ENCODE results near the gene SYTL5. TPM values are rescaled to one million over a fixed set of nuclear protein-coding genes. Genes with fewer than 3 reads are reported as not detected.

The SYTL5 gene
- total and polyA plus RNA-seq, 10 donors = 0.15 TPM; not detected in 9

DNA sequence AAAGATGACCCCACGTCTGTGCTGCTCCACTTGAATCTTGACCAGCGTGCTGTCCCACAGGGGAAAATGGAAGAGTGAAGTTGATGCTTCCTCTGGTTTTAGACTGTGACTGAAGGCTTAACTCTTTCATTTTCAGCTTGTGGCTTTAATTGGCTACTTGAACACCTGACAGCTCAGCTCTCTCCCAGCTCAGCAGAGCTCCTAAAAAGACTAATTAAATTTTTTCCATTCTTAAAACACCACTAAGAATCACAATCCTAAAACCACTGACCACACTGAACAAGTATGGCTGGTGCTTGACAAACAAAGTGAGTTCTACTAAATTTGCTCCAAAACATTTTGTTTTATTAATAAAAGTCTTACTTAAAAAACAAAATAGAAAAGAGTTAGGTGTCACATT lies 142.7 kb downstream of the SYTL5 start:
- intact Hi-C loops (cut with DNase I; ENCODE audit: low total_unique reads) = no loop called here
- no peak overlapping the region for H3K27ac ChIP-seq

DNA sequence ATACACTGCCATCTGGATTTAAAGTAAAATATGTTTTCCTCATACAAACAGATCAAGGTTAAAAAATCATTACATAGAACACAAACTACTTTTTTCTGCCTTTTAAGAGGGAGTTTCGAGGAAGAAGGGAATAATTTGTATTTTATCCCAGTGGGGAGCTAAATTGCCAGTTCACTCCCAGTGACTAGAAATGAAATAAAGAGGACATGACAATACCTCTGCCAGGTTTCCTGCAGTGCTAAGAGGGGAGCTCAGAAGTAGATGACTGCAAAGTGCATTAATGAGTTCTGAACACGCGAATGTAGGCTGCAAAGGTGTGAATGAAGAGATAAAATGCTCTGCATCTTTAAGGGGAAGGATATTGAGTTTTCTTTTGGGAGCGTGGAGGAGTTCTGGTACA lies 144.6 kb downstream of the SYTL5 start:
- H3K4me3 ChIP-seq = no peak overlapping the region
- no peak for TF ChIP-seq POLR2A (IDR thresholded peaks at IDR 0.05)
- TF ChIP-seq, protein P1, sequence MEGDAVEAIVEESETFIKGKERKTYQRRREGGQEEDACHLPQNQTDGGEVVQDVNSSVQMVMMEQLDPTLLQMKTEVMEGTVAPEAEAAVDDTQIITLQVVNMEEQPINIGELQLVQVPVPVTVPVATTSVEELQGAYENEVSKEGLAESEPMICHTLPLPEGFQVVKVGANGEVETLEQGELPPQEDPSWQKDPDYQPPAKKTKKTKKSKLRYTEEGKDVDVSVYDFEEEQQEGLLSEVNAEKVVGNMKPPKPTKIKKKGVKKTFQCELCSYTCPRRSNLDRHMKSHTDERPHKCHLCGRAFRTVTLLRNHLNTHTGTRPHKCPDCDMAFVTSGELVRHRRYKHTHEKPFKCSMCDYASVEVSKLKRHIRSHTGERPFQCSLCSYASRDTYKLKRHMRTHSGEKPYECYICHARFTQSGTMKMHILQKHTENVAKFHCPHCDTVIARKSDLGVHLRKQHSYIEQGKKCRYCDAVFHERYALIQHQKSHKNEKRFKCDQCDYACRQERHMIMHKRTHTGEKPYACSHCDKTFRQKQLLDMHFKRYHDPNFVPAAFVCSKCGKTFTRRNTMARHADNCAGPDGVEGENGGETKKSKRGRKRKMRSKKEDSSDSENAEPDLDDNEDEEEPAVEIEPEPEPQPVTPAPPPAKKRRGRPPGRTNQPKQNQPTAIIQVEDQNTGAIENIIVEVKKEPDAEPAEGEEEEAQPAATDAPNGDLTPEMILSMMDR (IDR thresholded peaks at IDR 0.05 in 8 of 11, conservative IDR thresholded peaks at IDR 0.05 in 3 of 11) = no peak
- peaks cover 0 to 9% (median 0%) of the 10 kb centered on the region in 7 donors for H3K27me3 ChIP-seq (replicated peaks in 1 of 7)
- 64 to 92% (median 90%) methylated on average over 4 of the region's 4 CpGs for WGBS, 5 donors
- no peak for DNase-seq
- no peaks in the 10 kb centered on the region for H3K36me3 ChIP-seq
- no peaks in the 10 kb centered on the region for H3K4me1 ChIP-seq
- intact Hi-C loops (cut with DNase I; ENCODE audit: low total_unique reads) = no loop called here
- H3K9me3 ChIP-seq = no peaks in the 10 kb centered on the region
- no peak overlapping the region for H3K27ac ChIP-seq

More for the DNA sequence above, 142.7 kb downstream of the SYTL5 start:
- Histone ChIP-seq H3K9me3 (no peaks in the 10 kb centered on the region), H3K4me1 (no peaks in the 10 kb centered on the region), H3K36me3 (no peaks in the 10 kb centered on the region), H3K4me3 (no peak overlapping the region), H3K27me3 (replicated peaks in 1 of 7) (peaks cover 0 to 9% (median 0%) of the 10 kb centered on the region in 7 donors)
- no peak for DNase-seq
- no peak for TF ChIP-seq POLR2AphosphoS5 (IDR thresholded peaks at IDR 0.05)
- TF ChIP-seq, protein P1 (IDR thresholded peaks at IDR 0.05 in 8 of 11, conservative IDR thresholded peaks at IDR 0.05 in 3 of 11) = no peak
- TF ChIP-seq POLR2A (IDR thresholded peaks at IDR 0.05) = no peak
- 62 to 84% (median 78%) methylated on average over 2 of the region's 2 CpGs for WGBS, 5 donors

DNA sequence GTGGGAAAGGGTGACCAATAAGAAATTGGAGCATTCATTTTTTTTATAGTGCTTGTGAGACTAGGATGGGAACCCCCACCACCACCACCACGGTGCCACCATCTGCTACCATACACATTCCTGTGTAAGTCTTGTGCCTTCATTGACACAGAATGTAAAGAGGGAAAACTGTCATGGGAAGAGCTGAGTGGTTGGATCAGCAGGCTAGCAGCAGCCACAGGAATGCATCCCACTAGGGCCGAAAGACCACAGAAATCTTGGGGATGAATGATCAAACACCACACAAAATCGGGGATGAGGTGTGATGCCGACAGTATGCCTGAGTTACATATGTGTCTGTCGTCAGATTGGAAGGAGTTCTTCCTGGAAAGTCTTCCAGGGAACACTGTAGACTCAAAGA lies 145.1 kb downstream of the SYTL5 start:
- WGBS, 5 donors = 69 to 92% (median 86%) methylated on average over 5 of the region's 5 CpGs
- Histone ChIP-seq H3K27me3 (replicated peaks in 1 of 7) (peaks cover 0 to 9% (median 0%) of the 10 kb centered on the region in 7 donors), H3K36me3 (no peaks in the 10 kb centered on the region), H3K27ac (no peak overlapping the region), H3K9me3 (no peaks in the 10 kb centered on the region), H3K4me1 (no peaks in the 10 kb centered on the region), H3K4me3 (no peak overlapping the region)
- DNase-seq = no peak
- intact Hi-C loops (cut with DNase I; ENCODE audit: low total_unique reads) = no loop called here
- TF ChIP-seq POLR2A (IDR thresholded peaks at IDR 0.05) = no peak
- TF ChIP-seq, protein P1 (IDR thresholded peaks at IDR 0.05 in 8 of 11, conservative IDR thresholded peaks at IDR 0.05 in 3 of 11) = no peak
- TF ChIP-seq POLR2AphosphoS5 (IDR thresholded peaks at IDR 0.05) = no peak

DNA sequence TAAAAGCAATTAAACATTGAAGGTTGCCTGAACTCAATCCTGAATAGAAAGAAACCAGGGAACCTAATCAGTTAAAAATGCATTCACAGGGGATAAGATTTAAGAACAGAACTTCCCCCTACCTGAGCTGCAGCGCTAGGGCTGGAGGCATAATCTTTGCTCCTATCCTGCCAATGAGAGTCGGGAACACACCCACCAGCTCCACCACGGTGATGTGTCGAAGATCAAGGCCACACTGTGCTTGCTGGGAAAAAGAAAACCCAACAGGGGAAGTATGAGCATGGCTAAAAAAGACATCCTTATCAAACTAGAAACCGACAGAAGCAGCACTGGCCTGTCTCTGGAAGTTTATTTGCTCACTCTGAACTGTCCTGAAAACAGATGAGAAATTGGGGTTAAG lies 148.0 kb downstream of the SYTL5 start:
- Histone ChIP-seq H3K4me1 (no peaks in the 10 kb centered on the region), H3K36me3 (no peaks in the 10 kb centered on the region), H3K4me3 (no peak overlapping the region), H3K27me3 (replicated peaks in 1 of 7) (peaks cover 0 to 9% (median 0%) of the 10 kb centered on the region in 7 donors), H3K27ac (no peak overlapping the region), H3K9me3 (no peaks in the 10 kb centered on the region)
- TF ChIP-seq POLR2A (IDR thresholded peaks at IDR 0.05) (no peak), POLR2AphosphoS5 (IDR thresholded peaks at IDR 0.05) (no peak)
- DNase-seq = no peak
- intact Hi-C loops (cut with DNase I; ENCODE audit: low total_unique reads) = no loop called here
- WGBS, 5 donors = 42 to 69% (median 66%) methylated on average over 5 of the region's 5 CpGs

DNA sequence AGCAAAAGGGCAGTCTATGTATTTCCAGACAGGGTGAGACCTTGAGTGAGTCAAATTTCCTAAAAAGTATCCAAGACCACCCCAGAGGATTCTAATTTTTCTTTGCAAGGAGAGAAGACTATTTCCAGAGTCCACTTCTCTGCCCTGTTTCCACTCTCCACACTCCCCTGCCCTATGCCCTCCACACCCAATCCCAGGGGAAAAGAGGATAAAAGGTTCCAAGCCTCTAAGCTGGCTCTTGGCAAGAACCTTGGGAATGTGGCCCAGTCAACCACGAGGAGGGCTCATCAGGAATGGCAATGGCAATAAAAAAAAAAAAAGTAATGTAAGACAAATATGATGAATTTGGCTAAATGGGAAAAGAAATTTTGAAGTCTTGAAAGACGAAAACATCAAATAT lies 148.5 kb downstream of the SYTL5 start:
- Histone ChIP-seq H3K36me3 (no peaks in the 10 kb centered on the region), H3K4me3 (no peak overlapping the region), H3K27me3 (replicated peaks in 1 of 7) (peaks cover 0 to 7% (median 0%) of the 10 kb centered on the region in 7 donors), H3K9me3 (no peaks in the 10 kb centered on the region), H3K27ac (no peak overlapping the region), H3K4me1 (no peaks in the 10 kb centered on the region)
- no peak for DNase-seq
- no peak for TF ChIP-seq POLR2AphosphoS5 (IDR thresholded peaks at IDR 0.05)
- TF ChIP-seq POLR2A (IDR thresholded peaks at IDR 0.05) = no peak
- TF ChIP-seq, protein P1 (IDR thresholded peaks at IDR 0.05 in 8 of 11, conservative IDR thresholded peaks at IDR 0.05 in 3 of 11) = no peak
- WGBS, 5 donors = 35 to 71% (median 67%) methylated on average over 2 of the region's 2 CpGs
- intact Hi-C loops (cut with DNase I; ENCODE audit: low total_unique reads) = no loop called here
